ENCODE data around the gene RXFP2.

RXFP2 gene

GRCh38 chr13:31755803-31756212 lies 16.5 kb downstream of the RXFP2 start:
- ATAC-seq = no peak
- DNase-seq (ENCODE audit: low spot score in 2 of 2) = no peak
- no peaks in the 10 kb centered on the region for H3K36me3 Mint-ChIP-seq

GRCh38 chr13:31756346-31756745 lies 17.0 kb downstream of the RXFP2 start:
- no peak overlapping the region for H3K27ac Mint-ChIP-seq
- ATAC-seq = no peak

More at GRCh38 chr13:31755803-31756212, 16.5 kb downstream of the RXFP2 start:
- Mint-ChIP-seq H3K4me1 (no peaks in the 10 kb centered on the region), H3K27ac (no peak overlapping the region), H3K9me3 (no peaks in the 10 kb centered on the region), H3K4me3 (no peak overlapping the region)

GRCh38 chr13:31761951-31762350 lies 22.6 kb downstream of the RXFP2 start:
- Mint-ChIP-seq H3K27ac (no peak overlapping the region), H3K36me3 (no peaks in the 10 kb centered on the region), H3K9me3 (no peaks in the 10 kb centered on the region), H3K4me3 (no peak overlapping the region), H3K4me1 (no peaks in the 10 kb centered on the region)
- DNase-seq (ENCODE audit: low spot score in 2 of 2) = no peak
- no peak for ATAC-seq

More at GRCh38 chr13:31756346-31756745, 17.0 kb downstream of the RXFP2 start:
- H3K9me3 Mint-ChIP-seq = no peaks in the 10 kb centered on the region
- no peaks in the 10 kb centered on the region for H3K36me3 Mint-ChIP-seq
- DNase-seq (ENCODE audit: low spot score in 2 of 2) = no peak
- no peaks in the 10 kb centered on the region for H3K4me1 Mint-ChIP-seq
- H3K4me3 Mint-ChIP-seq = no peak overlapping the region

GRCh38 chr13:31764556-31764955 lies 25.2 kb downstream of the RXFP2 start:
- H3K27ac Mint-ChIP-seq = no peak overlapping the region
- H3K4me3 Mint-ChIP-seq = no peak overlapping the region
- no peak for DNase-seq (ENCODE audit: low spot score in 2 of 2)
- H3K9me3 Mint-ChIP-seq = no peaks in the 10 kb centered on the region
- H3K36me3 Mint-ChIP-seq = no peaks in the 10 kb centered on the region
- no peak for ATAC-seq
- no peaks in the 10 kb centered on the region for H3K4me1 Mint-ChIP-seq

GRCh38 chr13:31765138-31765785 lies 25.9 kb downstream of the RXFP2 start:
- H3K4me3 Mint-ChIP-seq = no peak overlapping the region
- DNase-seq (ENCODE audit: low spot score in 2 of 2) = no peak
- no peaks in the 10 kb centered on the region for H3K9me3 Mint-ChIP-seq
- no peak for ATAC-seq
- H3K36me3 Mint-ChIP-seq = no peaks in the 10 kb centered on the region
- no peak overlapping the region for H3K27ac Mint-ChIP-seq
- no peaks in the 10 kb centered on the region for H3K4me1 Mint-ChIP-seq

GRCh38 chr13:31767175-31767900 lies 28.0 kb downstream of the RXFP2 start:
- no peak for ATAC-seq
- no peak for DNase-seq (ENCODE audit: low spot score in 2 of 2)

GRCh38 chr13:31768351-31768750 lies 29.0 kb downstream of the RXFP2 start:
- no peaks in the 10 kb centered on the region for H3K36me3 Mint-ChIP-seq
- DNase-seq (ENCODE audit: low spot score in 2 of 2) (no peak), ATAC-seq (no peak)
- H3K27ac Mint-ChIP-seq = no peak overlapping the region
- H3K4me1 Mint-ChIP-seq = peaks cover 5% of the 10 kb centered on the region
- H3K9me3 Mint-ChIP-seq = no peaks in the 10 kb centered on the region
- H3K4me3 Mint-ChIP-seq = no peak overlapping the region

More at GRCh38 chr13:31767175-31767900, 28.0 kb downstream of the RXFP2 start:
- Mint-ChIP-seq H3K36me3 (no peaks in the 10 kb centered on the region), H3K4me1 (no peaks in the 10 kb centered on the region), H3K9me3 (no peaks in the 10 kb centered on the region), H3K27ac (no peak overlapping the region), H3K4me3 (no peak overlapping the region)

- Mint-ChIP-seq H3K4me1 (peaks cover 9% of the 10 kb centered on the region), H3K4me3 (no peak overlapping the region), H3K9me3 (no peaks in the 10 kb centered on the region), H3K27ac (no peak overlapping the region), H3K36me3 (no peaks in the 10 kb centered on the region)
- DNase-seq (ENCODE audit: low spot score in 2 of 2) (no peak), ATAC-seq (no peak)
Observed at GRCh38 chr13:31769575-31769974, 30.2 kb downstream of the RXFP2 start.

GRCh38 chr13:31772231-31772630 lies 32.9 kb downstream of the RXFP2 start:
- DNase-seq (ENCODE audit: low spot score in 2 of 2) (no peak), ATAC-seq (no peak)
- H3K27ac Mint-ChIP-seq = no peak overlapping the region
- peaks cover 9% of the 10 kb centered on the region for H3K4me1 Mint-ChIP-seq
- no peaks in the 10 kb centered on the region for H3K36me3 Mint-ChIP-seq
- no peaks in the 10 kb centered on the region for H3K9me3 Mint-ChIP-seq
- no peak overlapping the region for H3K4me3 Mint-ChIP-seq

GRCh38 chr13:31773538-31773937 lies 34.2 kb downstream of the RXFP2 start:
- DNase-seq (ENCODE audit: low spot score in 2 of 2) (no peak), ATAC-seq (no peak)
- no peaks in the 10 kb centered on the region for H3K36me3 Mint-ChIP-seq
- H3K27ac Mint-ChIP-seq = no peak overlapping the region
- H3K4me3 Mint-ChIP-seq = peak overlapping the region; percentile 9
- no peaks in the 10 kb centered on the region for H3K9me3 Mint-ChIP-seq
- peaks cover 9% of the 10 kb centered on the region for H3K4me1 Mint-ChIP-seq

- Mint-ChIP-seq H3K9me3 (no peaks in the 10 kb centered on the region), H3K4me1 (peaks cover 9% of the 10 kb centered on the region), H3K36me3 (no peaks in the 10 kb centered on the region), H3K27ac (no peak overlapping the region), H3K4me3 (no peak overlapping the region)
- DNase-seq (ENCODE audit: low spot score in 2 of 2) = no peak
- no peak for ATAC-seq
Observed at GRCh38 chr13:31774186-31774750, 34.9 kb downstream of the RXFP2 start.

GRCh38 chr13:31775148-31775547 lies 35.8 kb downstream of the RXFP2 start:
- H3K4me1 Mint-ChIP-seq = peaks cover 9% of the 10 kb centered on the region
- H3K27ac Mint-ChIP-seq = no peak overlapping the region
- no peaks in the 10 kb centered on the region for H3K9me3 Mint-ChIP-seq

GRCh38 chr13:31775686-31776085 lies 36.4 kb downstream of the RXFP2 start:
- no peak overlapping the region for H3K4me3 Mint-ChIP-seq
- H3K36me3 Mint-ChIP-seq = no peaks in the 10 kb centered on the region
- H3K9me3 Mint-ChIP-seq = no peaks in the 10 kb centered on the region
- peaks cover 9% of the 10 kb centered on the region for H3K4me1 Mint-ChIP-seq
- DNase-seq (ENCODE audit: low spot score in 2 of 2) (no peak), ATAC-seq (no peak)
- H3K27ac Mint-ChIP-seq = no peak overlapping the region

More at GRCh38 chr13:31775148-31775547, 35.8 kb downstream of the RXFP2 start:
- DNase-seq (ENCODE audit: low spot score in 2 of 2) = no peak
- ATAC-seq = no peak
- H3K4me3 Mint-ChIP-seq = no peak overlapping the region
- H3K36me3 Mint-ChIP-seq = no peaks in the 10 kb centered on the region

GRCh38 chr13:31781064-31781463 lies 41.7 kb downstream of the RXFP2 start:
- DNase-seq (ENCODE audit: low spot score in 2 of 2) (no peak), ATAC-seq (no peak)
- no peaks in the 10 kb centered on the region for H3K4me1 Mint-ChIP-seq
- H3K4me3 Mint-ChIP-seq = no peak overlapping the region
- H3K27ac Mint-ChIP-seq = no peak overlapping the region
- no peaks in the 10 kb centered on the region for H3K9me3 Mint-ChIP-seq
- H3K36me3 Mint-ChIP-seq = no peaks in the 10 kb centered on the region

GRCh38 chr13:31786011-31786410 lies 46.7 kb downstream of the RXFP2 start:
- Mint-ChIP-seq H3K36me3 (no peaks in the 10 kb centered on the region), H3K4me1 (no peaks in the 10 kb centered on the region), H3K4me3 (no peak overlapping the region), H3K9me3 (no peaks in the 10 kb centered on the region), H3K27ac (no peak overlapping the region)
- ATAC-seq = no peak
- no peak for DNase-seq (ENCODE audit: low spot score in 2 of 2)

GRCh38 chr13:31790992-31791391 lies 51.7 kb downstream of the RXFP2 start:
- H3K27ac Mint-ChIP-seq = no peak overlapping the region
- H3K9me3 Mint-ChIP-seq = no peaks in the 10 kb centered on the region
- H3K4me1 Mint-ChIP-seq = no peaks in the 10 kb centered on the region
- no peaks in the 10 kb centered on the region for H3K36me3 Mint-ChIP-seq
- H3K4me3 Mint-ChIP-seq = no peak overlapping the region
- ATAC-seq (no peak), DNase-seq (ENCODE audit: low spot score in 2 of 2) (no peak)
